ENCODE results near the gene CD47.

The CD47 gene

DNA sequence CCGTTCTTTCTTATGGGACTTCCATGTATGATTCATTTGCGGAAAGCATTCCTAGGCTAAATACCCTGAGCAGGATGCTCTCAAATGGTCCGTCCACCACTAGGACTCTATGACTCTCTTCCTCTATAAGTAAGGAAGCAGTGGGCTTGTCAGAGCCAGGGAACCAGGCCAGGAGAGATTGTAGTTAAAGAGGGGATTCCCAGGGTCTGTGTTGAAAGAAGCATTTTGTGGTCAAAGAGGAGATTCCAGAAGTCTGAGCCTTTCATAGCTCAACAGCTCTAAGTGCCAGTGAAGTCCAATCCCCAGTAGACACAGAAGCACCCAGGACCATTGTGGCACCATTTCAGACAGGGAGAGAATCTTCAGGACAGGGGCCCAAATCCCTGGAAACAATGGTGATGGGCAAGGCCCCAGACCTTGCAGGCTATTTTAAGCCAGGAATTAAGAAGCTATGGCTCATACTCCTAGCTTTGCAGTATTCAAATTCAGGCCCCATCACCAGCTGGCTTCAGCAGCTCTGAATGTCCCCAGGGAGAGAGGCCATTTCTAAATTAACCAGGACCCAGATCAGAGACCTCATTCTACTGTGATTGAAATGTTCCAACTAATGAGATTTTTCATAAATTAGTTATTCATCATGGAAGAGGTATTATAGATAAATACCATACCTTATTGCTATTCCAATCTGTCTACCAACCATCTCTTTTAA lies 81.7 kb downstream of the CD47 start:
- DNase-seq: no peak

GRCh38 chr3:108008106-108008505 lies 82.7 kb downstream of the CD47 start:
- no peak for DNase-seq

- no peak for DNase-seq
These were observed 83.9 kb downstream of the CD47 start for GRCh38 chr3:108006881-108007331.

DNA sequence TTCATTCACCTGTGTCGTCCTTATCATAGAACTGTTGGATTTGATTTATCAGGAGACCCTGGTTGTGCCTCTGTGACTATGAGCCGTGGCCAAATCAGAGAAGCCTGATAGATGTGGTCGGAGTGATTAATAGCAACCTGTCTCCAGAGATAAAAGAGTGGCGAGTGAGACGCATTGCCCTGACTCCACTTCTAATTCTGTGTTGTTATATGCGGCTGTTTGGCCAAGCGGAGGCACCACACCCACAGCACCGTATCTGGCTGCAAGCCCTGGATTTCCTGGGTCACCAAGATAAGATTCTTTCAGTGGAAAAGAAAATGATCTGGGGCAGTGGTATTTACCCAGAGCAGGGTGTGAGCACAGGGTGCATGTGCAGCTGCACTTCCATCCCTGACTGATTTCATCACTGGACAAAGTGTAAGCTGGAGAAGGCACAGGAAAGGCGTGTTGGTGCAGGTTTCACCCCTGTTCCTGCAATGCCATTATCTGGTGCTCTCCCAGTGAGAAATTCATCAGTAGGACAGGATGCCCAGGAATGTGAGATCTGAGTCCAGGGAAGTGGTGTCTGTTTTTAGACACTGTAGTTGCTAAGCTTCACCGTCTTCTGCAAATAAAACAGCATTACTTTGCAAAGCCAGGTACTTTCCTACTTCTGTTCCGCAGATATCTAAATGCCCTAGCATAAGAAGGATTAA lies 84.6 kb downstream of the CD47 start:
- DNase-seq: no peak

GRCh38 chr3:108004647-108005046 lies 86.2 kb downstream of the CD47 start:
- DNase-seq: no peak

- DNase-seq: no peak
These were observed 89.4 kb downstream of the CD47 start for GRCh38 chr3:108001457-108001856.

DNA sequence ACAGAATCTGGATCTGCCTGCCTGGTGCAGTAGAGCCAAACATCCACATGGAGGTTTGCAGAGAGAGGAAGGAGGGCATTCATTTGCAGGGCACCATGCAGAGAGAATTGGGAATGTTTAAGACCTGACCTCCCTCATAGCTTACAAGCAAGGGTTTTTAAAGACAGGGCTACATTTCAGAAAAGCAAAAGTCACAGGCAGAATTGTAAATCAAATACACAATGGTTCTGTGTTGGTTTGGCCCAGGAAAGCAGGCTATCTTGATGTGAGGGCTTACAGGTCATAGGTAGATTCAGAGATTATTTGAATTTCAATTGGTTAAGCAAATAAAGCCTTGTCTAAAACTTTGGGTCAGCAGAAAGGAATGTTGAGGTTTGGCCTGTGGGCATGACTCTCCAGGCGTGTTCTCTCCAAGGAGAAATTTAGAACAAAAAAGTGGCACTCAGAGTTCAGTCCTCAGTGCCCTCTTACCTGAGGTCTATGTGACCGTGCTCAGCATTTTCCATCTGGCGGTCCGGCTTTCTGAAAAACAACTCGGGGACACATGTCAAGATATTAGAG lies 91.5 kb downstream of the CD47 start:
- no peak for DNase-seq

GRCh38 chr3:107997671-107998070 lies 93.2 kb downstream of the CD47 start:
- DNase-seq: no peak

GRCh38 chr3:107995823-107996222 lies 95.0 kb downstream of the CD47 start:
- no peak for DNase-seq

DNA sequence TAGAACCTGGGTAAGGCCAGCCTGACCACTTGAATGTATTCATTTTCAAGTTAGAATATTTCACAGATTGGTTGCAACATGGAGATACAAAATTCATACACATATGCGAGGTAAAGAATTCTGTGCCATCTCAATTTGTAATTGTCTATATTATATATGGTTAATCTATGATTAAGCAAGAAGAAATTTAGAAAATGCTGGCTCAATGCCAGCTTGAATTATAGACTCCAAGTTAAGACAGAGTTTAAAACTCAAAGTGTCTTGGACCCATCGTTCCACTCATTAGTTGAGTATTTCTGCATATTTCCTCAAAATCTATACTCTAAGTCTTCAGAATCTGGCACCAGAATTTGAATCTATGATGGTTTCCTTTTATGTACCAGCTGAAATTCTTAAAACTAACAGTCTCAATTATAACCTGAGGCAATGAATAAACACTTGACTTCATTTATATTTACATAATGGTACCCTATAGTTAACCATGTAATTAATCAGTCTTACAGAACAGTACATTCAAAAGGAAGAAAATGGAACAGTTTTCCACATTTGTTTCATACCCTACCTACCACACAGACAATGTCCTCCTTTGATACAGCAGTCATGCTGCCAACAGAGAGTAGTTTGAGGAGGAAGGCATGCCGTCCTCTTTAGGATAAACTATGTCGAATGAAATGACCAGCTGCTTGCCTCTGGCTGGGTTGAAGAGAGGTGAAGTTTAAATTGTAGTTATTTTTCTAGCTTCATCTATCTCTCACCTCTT lies 95.7 kb downstream of the CD47 start:
- no peak for DNase-seq

DNA sequence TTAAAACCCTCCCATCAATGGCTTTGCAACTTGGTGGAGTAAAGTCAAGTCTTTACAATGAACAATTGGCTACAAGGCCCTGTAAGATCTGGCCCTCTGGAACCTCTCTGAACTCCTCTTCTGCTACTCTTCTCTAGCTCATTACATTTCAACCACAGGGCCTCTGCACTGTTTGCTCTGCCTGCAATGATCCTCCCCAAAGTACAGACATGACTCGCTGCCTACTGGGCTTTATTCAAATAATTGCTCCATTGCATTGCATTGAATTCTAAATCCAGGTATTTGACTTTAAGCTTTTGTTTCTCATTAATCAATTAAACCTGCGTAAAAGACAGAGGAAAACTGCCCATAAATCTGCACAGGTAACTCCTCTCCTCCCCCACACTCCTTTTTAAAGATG lies 96.7 kb downstream of the CD47 start:
- DNase-seq: no peak

- no peak for DNase-seq
These were observed 97.1 kb downstream of the CD47 start for GRCh38 chr3:107993771-107994170.
